Upper lobe of left lung (tissue), 6 donors: Measurements from ENCODE around the gene RASGEF1C. TPM values are rescaled to one million over a fixed set of nuclear protein-coding genes. Genes with fewer than 3 reads are reported as not detected.

Source experiments
- ATAC-seq, 2 donors: fragments of 200-7000 bp; cut with Tn5 transposase; one replicate each; pipeline ENCODE4 v1.9.1; 2022; ENCODE audit warnings: mild to moderate bottlenecking in 2 of 2, moderate library complexity in 2 of 2; ENCODE audit not compliant: low FRiP score in 2 of 2
- DNase-seq, 2 donors: peaks; one replicate each; pipeline ENCODE4 v3.0.0-alpha.2; 2019 to 2020
- H3K27ac ChIP-seq, 4 donors: fragments of 200-600 bp; sonication (generic); one replicate each; pipeline ENCODE4 v1.5.1; 2016 to 2019
- H3K27me3 ChIP-seq, 4 donors: fragments of 200-600 bp; sonication (generic); one replicate each; pipeline ENCODE4 v1.5.1; 2017 to 2019
- H3K36me3 ChIP-seq, 4 donors: fragments of 200-600 bp; sonication (generic); one replicate each; pipeline ENCODE4 v1.5.1; 2016 to 2019
- H3K4me1 ChIP-seq, 4 donors: fragments of 200-600 bp; sonication (generic); one replicate each; pipeline ENCODE4 v1.5.1; 2018 to 2019
- H3K4me3 ChIP-seq, 4 donors: fragments of 200-600 bp; sonication (generic); one replicate each; pipeline ENCODE4 v1.5.1; 2017 to 2019; ENCODE audit warnings: mild to moderate bottlenecking in 2 of 4, moderate library complexity in 1 of 4
- H3K9me3 ChIP-seq, 4 donors: fragments of 200-600 bp; sonication (generic); one replicate each; pipeline ENCODE4 v1.5.1; 2018 to 2019
- CTCF ChIP-seq, 6 experiments: fragments of 450-650 bp in 4 of 6; fragments of 200-600 bp in 2 of 6; sonication (generic) in 2 of 6; IDR thresholded peaks; one replicate each; pipeline ENCODE4 v1.5.1; 2016 to 2019; ENCODE audit warnings: antibody characterized with exemption in 6 of 6
- EP300 ChIP-seq, 4 donors: sonication (generic); formaldehyde crosslinking; IDR thresholded peaks; one replicate each; pipeline ENCODE4 v1.5.1; 2017; ENCODE audit warnings: antibody characterized with exemption in 4 of 4, control low read depth in 2 of 4
- POLR2A ChIP-seq, 4 donors: fragments of 450-650 bp; IDR thresholded peaks; one replicate each; pipeline ENCODE4 v1.5.1; 2016 to 2017; ENCODE audit warnings: antibody characterized with exemption in 4 of 4, mild to moderate bottlenecking in 2 of 4
- POLR2AphosphoS5 ChIP-seq, 2 donors: sonication (generic); formaldehyde crosslinking; IDR thresholded peaks; one replicate each; pipeline ENCODE4 v1.5.1; 2017; ENCODE audit warnings: antibody characterized with exemption in 2 of 2
- WGBS, 2 donors: methylation state at CpG; one replicate each; pipeline ENCODE4 v1.1.5; 2017 to 2018; 5-methylcytosine and 5-hydroxymethylcytosine counted together
- total RNA-seq, 6 donors: library from RNA; depleted of rRNA in 4 of 6; stranded (reverse); fragments of >200 nt in 4 of 6; gene quantifications; one replicate each; pipeline versions ENCODE4 v1.1.0 to v1.2.1, GENCODE V29; 2016 to 2021
- donor health status: DM: no; HTN: no; CAD: no; lungs with moderate emphysema.
- donor health status: DM: no; HTN: yes; CAD: no; lungs with severe emphysema.

The RASGEF1C gene
- total RNA-seq, 6 donors from 2014 or later: not detected

DNA sequence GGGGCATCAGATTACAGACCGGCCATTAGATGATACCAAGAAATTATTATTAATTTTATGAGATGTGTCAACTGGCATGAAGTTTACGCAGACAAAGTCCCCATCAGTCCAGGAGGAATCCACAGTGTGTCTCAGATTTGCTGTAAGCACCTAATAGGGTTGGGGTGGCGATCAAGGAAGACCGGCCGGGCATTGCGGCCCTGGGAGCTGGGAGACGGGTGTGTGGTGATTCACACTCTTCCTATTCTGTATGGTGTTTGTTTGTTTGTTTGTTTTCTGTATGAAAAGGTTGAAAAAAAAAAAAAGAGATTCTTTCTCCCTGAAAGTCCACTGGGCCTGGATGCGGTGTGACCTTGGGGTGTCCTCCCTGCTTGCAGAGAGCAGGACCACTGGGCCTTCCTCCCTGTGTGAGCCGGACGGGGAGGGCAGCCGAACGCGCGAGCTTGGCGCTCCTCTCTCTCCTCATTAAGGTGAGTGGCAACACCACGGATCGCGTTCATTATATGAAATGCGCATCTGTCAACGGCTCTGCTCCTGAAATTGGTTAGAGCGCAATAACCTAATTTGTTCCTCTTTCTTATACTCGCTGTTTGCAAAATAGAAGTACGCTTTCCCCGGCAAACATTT is 15.1 kb downstream of the RASGEF1C start:
- H3K27ac ChIP-seq: no peak overlapping the region
- 92 to 96% methylated on average over 24 of the region's 24 CpGs for WGBS, 2 donors
- H3K4me1 ChIP-seq: no peaks in the 10 kb centered on the region
- H3K4me3 ChIP-seq: no peak overlapping the region
- TF ChIP-seq EP300 (IDR thresholded peaks at IDR 0.05): no peak
- TF ChIP-seq POLR2AphosphoS5 (IDR thresholded peaks at IDR 0.05): no peak
- no peak for TF ChIP-seq POLR2A (IDR thresholded peaks at IDR 0.05)
- no peak for TF ChIP-seq CTCF (IDR thresholded peaks at IDR 0.05)
- no peaks in the 10 kb centered on the region for H3K27me3 ChIP-seq
- H3K9me3 ChIP-seq: no peaks in the 10 kb centered on the region
- DNase-seq (no peak), ATAC-seq (no peak)
- no peaks in the 10 kb centered on the region for H3K36me3 ChIP-seq

DNA sequence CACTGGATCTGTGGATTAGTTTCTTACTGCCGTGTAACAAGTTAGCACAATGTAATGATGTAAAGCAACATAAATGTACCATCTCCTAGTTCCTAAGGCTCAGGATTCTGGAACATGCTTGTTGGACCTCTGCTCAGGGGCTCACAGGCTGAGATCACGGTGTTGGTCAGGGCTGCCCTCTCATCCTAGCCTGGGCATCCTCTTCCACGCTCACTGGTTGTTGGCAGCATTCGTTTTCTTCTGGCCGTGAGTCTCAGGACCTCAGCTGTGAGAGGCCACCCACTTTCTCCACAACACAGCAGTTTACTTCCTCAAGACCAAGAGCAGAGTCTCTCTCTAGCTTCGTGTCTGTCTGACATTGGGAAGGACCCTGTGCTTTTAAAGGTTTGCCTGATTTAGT is 17.3 kb downstream of the RASGEF1C start:
- peaks cover 0 to 3% (median 1%) of the 10 kb centered on the region in 4 donors for H3K9me3 ChIP-seq
- WGBS, 2 donors: 53 to 56% methylated on average over 6 of the region's 6 CpGs
- no peak for TF ChIP-seq EP300 (IDR thresholded peaks at IDR 0.05)
- no peak for TF ChIP-seq POLR2AphosphoS5 (IDR thresholded peaks at IDR 0.05)
- no peak for TF ChIP-seq CTCF (IDR thresholded peaks at IDR 0.05)
- no peak for TF ChIP-seq POLR2A (IDR thresholded peaks at IDR 0.05)
- H3K36me3 ChIP-seq: no peaks in the 10 kb centered on the region
- H3K4me1 ChIP-seq: no peaks in the 10 kb centered on the region
- no peak for DNase-seq
- no peak for ATAC-seq
- no peaks in the 10 kb centered on the region for H3K27me3 ChIP-seq
- no peak overlapping the region for H3K27ac ChIP-seq
- H3K4me3 ChIP-seq: no peak overlapping the region

- ATAC-seq (no peak), DNase-seq (no peak)
- Histone ChIP-seq H3K27me3 (no peaks in the 10 kb centered on the region), H3K4me3 (no peak overlapping the region), H3K36me3 (no peaks in the 10 kb centered on the region), H3K9me3 (peaks cover 0 to 13% (median 4%) of the 10 kb centered on the region in 4 donors), H3K27ac (no peak overlapping the region), H3K4me1 (no peaks in the 10 kb centered on the region)
- TF ChIP-seq CTCF (IDR thresholded peaks at IDR 0.05): no peak
- TF ChIP-seq POLR2A (IDR thresholded peaks at IDR 0.05): no peak
- TF ChIP-seq EP300 (IDR thresholded peaks at IDR 0.05): no peak
- no peak for TF ChIP-seq POLR2AphosphoS5 (IDR thresholded peaks at IDR 0.05)
- WGBS, 2 donors: 78 to 79% methylated on average over 2 of the region's 2 CpGs
Measured at GRCh38 chr5:180187767-180188166, 21.2 kb downstream of the RASGEF1C start.

- ATAC-seq (no peak), DNase-seq (no peak)
- Histone ChIP-seq H3K27ac (no peak overlapping the region), H3K4me1 (peaks cover 0 to 6% (median 2%) of the 10 kb centered on the region in 4 donors), H3K9me3 (peaks cover 0 to 8% (median 2%) of the 10 kb centered on the region in 4 donors), H3K36me3 (no peaks in the 10 kb centered on the region), H3K4me3 (no peak overlapping the region), H3K27me3 (no peaks in the 10 kb centered on the region)
- TF ChIP-seq EP300 (IDR thresholded peaks at IDR 0.05): no peak
- TF ChIP-seq CTCF (IDR thresholded peaks at IDR 0.05): no peak
- 64 to 76% methylated on average over 11 of the region's 11 CpGs for WGBS, 2 donors
Measured at GRCh38 chr5:180180846-180181245, 28.2 kb downstream of the RASGEF1C start.

DNA sequence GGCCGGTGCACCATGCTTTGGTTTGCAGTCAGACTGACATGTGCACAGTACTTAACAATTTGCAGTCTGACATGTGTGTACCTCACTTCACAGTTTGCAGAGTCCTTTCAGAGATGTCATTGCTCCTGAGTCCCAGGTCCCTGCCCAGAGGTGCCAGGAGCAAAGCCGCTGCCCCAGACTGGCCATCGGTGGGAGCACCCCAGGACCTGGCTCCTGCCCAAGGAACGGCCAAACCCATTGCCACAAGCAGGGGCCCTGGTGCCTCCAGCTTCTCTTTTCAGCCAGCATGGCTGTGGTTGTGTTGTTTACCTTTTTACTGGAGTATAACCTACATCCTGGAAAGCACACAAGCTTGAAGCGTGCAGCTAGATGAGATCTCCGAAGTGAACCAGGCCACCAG is 28.6 kb downstream of the RASGEF1C start:
- H3K4me1 ChIP-seq: peaks cover 0 to 6% (median 2%) of the 10 kb centered on the region in 4 donors
- DNase-seq (no peak), ATAC-seq (no peak)
- no peak overlapping the region for H3K4me3 ChIP-seq
- TF ChIP-seq CTCF (IDR thresholded peaks at IDR 0.05) (no peak), POLR2AphosphoS5 (IDR thresholded peaks at IDR 0.05) (no peak)
- no peaks in the 10 kb centered on the region for H3K27me3 ChIP-seq
- H3K27ac ChIP-seq: no peak overlapping the region
- 65 to 72% methylated on average over 6 of the region's 6 CpGs for WGBS, 2 donors
- peaks cover 0 to 8% (median 2%) of the 10 kb centered on the region in 4 donors for H3K9me3 ChIP-seq
- no peaks in the 10 kb centered on the region for H3K36me3 ChIP-seq
